Amniotic epithelial cell (primary cell): ENCODE results near the gene TEDC1.

Experiments used
- DNase-seq: peaks from one replicate; pipeline ENCODE4 v3.0.0-alpha.2; 2010; ENCODE audit warnings: low read depth

The TEDC1 gene

DNA sequence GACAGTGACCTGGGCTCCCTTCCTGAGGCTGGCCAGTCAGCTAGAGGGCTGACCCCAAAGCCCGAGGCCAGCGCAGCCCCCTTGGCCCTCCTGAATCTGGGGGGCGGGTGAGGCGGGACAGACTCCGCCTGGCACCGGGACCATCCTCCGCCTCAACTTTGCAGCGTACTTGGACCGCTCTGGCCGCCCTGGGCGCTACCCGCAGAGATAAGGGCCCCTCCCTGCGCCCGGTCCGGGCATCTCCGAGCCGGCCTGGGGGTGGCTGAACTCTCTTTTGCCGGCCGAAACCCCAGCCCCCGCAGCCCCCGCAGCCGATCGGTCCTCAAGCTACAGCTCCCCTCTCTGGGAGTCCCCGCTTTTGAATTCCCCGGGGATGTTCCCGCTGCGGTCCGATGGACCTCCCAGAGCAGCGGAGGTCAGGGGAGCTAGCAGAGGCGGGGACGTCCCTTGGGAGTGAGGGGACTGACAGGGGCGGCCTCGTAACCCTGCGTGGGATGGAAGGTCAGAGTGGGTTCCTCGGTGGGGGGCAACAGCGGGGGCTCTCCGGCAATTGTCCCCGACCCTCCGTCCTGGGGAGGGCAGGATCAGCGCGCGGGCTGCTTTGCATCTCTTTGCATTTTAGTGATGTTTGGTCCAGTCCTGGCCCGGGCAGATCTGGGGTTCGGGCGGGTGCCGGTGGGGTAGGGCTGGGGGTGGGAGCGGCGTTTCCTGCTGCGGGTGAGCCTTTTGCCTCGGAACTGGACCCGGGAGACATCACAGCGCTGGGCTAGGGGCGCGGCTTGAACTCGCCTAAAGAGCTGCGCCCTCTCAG lies 4.7 kb upstream of the TEDC1 start, which contains the start of gene CRIP1:
Gene CRIP1, plus strand, starts transcription at position 724 of the 811 bp plus-strand sequence. CDS start 374 bp downstream, outside the sequence.
- no peak for DNase-seq

DNA sequence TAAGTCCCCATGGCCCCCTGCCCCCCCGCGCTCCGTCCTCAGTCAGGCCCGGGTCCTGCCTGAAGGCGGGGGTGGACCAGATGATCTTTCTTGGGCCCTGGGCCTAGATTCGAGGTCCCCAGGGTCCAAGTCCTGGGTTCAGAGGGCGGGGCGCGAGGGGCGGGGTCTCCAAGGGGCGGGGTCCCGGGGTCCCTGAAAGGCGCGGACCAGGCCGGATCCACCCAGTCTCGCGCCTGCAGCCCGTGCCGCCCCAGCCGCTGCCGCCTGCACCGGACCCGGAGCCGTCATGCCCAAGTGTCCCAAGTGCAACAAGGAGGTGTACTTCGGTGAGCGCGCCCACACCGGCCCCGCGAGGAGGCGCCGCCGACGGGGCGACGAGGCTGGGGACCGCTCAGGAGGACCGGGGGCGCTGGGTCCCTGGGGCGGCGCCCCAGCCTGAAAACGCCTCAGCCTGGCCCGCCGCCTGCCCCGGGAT lies 4.0 kb upstream of the TEDC1 start:
- no peak for DNase-seq

DNA sequence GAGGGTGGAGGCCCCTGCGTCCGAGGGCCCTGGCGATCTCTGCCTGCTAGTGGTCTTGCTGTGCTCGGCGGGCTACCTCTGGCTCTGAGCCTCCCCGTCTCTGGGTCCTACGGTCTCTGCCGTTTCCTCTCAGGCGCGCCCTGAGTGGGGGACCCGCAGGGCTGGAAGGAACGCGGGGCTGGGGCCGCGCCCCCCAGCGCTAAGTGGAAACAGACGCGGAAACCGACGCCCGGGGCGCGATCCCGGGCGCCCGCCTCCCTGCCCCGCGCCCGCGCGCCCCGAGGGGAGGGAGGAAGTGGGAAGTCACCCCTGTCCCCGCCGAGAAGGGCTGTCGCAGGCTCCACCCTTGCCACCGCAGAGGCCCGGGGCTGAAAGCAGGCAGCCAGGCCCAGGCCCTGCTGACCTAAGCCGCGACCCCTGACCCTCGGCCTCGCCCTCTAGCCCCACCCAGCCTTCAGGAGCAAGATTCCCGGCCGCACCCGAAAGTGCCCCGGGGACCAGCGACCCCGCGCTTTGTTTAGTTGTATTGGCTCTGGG lies 3.5 kb upstream of the TEDC1 start:
- no peak for DNase-seq

DNA sequence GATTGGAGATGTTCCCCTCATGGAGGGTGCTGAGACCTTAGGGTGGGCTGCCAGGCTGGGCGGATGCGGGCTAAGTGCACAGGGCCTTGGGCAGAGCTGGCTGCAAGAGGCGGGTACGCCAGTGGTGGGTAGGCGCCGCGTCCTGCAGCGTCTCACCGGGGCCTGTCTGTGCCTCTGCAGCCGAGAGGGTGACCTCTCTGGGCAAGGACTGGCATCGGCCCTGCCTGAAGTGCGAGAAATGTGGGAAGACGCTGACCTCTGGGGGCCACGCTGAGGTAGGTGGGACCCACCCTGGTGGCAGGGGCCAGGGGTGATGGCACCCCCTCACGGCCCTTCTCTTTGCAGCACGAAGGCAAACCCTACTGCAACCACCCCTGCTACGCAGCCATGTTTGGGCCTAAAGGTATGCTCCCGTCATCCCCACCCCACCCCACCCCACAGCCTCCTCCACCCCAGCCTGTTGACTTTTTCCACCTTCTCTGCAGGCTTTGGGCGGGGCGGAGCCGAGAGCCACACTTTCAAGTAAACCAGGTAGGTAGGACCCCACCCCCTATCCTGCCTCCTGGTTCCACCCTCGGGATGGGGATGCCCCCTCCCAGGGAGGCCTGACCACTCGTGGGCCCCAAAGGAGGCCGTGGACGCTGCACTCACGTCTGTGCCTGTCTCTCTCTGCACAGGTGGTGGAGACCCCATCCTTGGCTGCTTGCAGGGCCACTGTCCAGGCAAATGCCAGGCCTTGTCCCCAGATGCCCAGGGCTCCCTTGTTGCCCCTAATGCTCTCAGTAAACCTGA lies 2.9 kb upstream of the TEDC1 start:
- no peak for DNase-seq

DNA sequence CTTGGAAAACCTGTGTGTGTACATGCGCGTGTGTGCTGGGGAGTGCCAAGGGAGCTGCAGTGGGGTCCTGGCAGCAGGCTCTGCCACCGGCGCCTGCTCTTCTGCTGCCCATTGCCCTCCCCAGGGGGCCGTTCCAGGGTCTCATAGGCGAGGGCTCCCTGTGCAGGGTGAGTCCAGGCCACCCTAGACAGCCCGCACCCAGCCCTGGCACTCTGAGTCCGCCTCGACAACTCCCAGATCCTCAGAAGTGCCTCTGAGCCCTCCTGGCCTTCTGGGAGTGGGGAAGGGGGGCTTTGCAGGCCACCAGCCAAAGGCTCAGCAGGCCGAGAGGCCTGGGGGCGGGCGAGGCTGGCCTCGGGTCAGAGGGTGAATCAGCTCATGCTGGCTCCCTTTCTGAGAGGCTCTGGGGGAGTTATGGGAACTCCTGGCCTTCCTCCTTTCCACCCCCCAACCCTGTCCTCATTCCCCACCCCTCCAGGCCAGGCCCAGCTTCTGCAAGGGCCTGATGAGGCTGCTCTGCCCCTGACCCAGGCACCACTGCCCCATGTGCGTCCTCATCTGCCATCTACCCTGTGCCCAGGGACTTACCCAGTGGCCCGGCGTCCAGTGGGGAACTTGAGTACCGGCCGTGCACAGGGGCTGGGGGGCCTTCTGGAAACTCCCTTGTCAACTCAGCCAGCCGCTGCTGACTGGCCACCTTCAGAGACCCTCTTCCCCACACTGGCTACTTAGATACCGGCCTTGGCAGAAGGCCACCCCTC lies 2.1 kb upstream of the TEDC1 start:
- no peak for DNase-seq

DNA sequence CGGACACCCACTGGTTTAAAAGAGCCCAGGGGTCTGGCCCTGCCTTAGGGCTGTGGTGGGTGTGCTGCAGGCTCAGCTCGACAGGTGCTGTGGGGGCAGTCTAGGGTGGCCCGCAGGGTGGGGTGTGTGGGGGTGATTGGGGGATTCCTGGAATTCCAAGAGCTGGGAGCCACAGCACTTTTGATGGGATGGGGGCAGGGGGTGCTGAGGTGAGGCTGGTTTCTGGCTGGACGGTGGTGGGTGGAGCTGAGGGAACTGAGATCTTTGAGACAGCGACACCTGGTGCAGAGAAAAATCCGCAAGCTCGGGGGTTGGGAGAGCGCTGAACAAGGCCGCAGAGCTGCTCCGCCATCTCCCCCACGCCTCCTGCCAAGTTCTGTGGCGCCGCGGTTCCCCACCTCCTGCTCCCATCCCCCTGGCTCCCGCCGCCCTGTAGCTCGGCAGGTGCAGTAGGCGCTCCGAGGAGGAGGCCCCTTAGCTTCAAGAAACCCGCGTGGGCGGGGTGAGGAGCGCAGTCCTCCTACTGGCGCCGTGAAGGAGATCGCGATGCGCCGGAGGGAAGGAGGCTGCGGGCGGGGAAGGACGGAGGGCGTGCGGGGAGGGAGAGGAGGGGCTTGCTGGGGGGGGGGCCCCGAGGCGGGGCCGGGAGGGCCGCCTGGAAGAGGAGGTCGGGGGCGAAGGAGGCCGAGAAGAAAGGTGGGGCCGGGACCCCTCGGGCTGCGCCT lies 1.3 kb upstream of the TEDC1 start:
- peak; percentile 79 for DNase-seq

DNA sequence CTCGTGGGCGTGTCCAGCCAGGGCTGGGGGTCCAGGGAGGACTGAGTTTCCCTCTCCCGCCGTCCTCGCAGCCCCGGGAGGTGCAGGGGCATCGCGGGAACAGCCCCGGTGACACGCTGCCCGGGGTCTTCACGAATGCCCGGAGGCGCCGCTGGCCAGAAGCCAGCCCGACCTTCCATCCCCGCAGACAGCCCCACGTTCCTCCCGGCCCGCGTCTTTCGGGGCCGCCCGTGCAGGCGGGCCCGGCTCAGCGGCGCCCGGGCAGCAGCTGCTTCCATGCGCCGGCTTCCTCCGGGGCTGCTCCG lies 827 bp upstream of the TEDC1 start:
- DNase-seq, result no peak

DNA sequence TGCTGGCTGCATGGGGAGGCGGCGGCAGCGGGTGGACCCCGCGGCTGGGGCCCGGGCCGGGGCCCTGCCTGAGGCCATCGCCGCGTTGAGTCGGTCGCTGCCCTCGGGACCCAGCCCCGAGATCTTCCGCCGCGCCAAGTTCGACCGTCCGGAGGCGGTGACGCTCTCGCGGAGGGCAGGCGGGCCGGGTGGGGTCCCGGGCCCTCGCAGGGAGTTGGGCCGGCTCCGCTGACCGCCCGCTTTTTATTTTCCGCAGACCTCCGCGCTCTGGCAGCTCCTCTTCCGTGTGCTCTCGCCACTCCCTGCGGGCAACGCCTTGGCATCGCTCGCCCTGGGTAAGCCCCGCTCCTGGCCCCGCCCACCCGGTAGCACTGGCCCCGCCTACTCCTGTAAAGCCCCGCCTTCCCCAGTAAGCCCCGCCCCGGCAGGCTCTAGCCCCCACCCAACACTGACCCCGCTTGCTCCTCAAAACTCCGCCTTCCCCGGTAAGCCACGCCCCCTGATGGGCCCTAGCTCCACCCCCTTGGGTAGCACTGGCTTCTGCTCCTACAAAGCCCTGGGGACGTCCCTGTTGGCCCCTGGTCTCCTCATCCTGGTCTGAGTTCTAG lies 424 bp downstream of the TEDC1 start:
- peak; percentile 14 for DNase-seq

DNA sequence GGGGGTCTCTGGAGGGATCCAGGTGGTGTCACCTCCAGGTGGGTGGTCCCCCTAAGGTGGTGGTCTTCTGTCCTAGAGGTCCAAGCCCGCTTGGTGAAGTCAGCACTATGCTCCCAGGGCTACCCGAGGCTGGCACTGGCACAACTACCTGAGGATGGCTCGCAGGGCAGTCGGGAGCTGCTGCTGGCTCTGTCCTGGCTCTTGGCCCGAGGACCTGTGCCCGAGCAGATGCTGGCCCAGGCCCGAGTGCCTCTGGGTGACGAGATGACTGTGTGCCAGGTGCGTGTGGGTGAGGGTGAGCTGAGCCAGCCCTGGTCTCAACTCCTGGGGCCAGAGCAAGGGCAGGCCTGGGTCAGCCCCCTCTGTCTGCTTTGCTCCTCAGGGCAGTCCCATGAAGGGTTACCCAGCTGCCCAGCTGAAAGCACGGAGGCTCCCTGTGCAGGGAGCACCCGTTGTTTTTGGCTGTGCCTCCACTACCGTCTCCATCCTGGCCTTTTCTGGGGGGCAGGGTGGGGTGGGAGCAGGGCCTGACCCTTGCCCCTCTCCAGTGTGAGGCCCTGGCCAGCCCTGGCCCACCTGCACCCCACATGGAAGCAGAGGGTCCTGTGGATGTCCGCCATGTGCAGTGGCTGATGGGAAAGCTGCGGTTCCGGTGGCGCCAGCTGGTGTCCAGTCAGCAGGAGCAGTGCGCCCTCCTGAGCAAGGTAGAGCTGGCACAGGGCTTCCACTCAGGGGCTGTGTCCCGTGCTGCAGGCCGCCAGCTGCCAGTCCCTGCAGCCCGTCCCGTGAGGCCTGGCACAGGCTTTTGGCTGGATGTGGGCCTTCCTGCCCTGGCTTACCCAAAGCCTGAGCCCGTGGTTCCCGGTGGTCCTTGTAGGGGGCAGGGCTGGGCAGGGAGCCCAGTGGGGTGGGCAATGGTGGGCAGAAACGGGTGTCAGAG lies 1.3 kb downstream of the TEDC1 start:
- DNase-seq, result no peak

DNA sequence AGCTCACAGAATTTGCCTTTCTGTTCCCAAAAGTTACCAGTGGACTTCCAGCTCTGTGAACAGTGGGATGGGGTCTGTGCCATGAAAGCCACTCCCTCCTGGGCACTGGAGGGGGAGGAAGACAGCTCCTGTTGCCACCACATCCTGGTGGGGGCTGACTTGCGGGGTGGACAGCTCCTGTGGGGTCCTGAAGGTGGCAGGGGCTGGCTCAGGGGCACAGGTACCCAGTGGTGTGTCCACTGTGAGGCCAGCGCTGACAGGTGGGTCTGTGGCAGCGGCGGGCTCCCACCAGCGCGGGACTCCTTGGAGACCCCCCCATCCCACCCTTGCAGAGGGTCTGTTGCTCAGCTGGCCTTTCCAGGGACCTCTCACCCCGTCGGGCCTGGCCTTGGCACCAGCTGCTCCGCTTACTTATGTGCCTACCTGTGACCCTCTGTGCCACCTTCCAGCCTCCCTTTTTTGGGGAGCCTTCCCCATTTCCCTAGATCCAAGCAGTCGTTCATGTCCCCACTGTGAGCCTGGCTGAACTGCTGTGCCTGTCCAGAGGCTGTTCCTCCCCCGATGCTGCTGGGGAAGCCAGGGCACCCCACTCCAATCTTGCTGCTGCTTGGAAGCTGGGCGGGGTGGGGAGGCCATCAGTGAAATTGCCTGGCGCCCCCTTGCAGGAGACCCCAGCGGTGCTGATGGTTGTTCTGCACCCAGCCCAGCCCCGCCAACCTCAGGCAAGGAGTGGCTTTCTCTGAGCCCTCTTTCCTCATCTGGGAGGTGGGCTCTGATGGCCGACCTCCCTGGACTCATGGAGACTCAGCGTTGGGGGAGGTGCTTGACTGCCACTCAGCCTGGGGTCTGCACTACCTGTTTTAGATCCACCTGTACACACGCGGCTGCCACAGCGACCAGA lies 2.2 kb downstream of the TEDC1 start:
- no peak for DNase-seq

DNA sequence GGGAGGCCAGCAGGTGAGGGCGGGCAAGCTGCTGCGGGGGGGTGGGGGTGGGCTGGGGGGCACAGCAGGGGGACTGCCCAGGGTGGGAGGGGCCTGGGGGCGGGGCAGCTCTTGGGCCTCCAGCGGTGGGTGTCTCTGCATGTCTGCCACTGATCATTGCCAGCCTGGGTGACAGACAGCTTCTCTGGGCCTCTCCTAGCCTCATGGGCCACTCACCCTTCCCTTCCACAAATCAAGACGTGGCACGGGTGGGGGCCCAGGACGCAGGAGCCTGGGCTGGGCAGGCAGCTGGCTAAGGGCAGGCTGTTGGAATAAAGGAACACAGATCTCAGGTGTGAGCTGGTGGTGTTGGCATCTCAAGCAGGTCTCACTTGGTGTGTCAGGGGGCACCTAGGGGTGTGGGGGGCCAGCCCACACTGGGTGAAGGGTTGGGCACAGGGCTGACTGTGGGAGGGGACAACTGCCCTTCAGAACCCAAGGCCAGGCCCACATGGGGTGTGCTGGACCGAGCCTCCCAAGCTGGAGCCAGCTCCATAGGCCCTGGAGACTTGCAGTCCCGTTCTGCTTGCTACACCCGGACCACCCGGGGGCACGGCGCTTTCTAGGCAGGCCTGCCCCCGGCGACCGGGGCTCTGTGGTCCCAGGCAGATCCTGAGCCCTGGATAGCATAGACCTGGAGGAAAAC lies 3.0 kb downstream of the TEDC1 start:
- DNase-seq, result no peak

DNA sequence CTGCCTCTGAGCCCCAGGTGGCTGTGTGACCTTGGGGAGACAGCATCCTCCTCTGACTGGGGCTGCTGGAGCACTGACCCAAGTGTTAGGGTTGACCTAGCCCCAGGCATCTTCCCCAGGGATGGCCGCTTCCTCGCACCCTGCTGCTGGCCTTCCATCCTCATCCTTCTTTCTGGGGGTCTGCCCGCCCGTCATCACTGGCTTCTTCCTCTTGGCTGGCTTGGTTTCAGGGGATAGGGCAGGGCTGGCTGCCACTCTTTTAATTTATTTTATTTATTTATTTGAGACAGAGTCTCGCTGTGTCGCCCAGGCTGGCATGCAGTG lies 3.5 kb downstream of the TEDC1 start:
- DNase-seq, result no peak

DNA sequence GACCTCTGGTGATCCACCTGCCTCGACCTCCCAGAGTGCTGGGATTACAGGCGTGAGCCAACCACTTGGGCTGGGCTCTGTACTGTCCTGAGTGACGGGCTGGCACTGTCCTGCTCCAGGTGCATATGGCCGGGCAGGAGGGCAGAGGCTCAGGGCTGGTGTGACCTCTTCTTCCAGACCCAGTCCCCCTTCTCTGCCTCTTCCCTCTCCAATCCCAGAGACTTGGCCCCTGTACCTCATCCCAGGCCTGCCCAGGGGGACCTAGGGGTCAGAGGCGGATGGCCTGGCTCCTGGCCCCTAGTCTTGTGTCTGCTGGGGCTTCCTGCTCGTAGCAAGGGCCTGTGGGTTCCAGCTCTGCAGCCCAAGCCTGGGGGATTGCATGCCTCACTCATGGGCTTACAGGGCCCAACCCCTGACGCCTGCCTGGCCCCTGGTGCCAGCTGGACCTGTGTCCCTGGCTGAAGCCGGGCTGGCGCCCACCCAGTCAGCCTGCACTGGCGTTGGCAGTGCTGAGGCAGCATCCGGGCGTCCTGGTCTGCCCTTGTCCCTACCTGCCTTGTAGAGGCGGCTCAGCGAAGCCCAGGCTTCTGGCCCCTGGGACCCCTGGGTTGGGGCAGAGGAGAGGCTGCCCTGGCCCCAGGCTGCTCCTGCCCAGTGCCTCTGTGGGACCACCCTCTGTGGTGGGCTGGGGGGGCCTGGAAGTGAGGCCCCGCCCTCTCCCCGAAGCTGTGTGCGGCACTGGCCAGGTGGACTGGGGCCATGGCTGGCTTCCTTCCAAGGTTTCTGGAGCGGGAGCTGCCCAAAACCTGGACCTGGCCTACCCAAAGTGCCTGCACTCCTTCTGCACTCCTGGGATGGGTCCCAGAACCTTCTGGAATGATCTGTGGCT lies 4.3 kb downstream of the TEDC1 start:
- no peak for DNase-seq

DNA sequence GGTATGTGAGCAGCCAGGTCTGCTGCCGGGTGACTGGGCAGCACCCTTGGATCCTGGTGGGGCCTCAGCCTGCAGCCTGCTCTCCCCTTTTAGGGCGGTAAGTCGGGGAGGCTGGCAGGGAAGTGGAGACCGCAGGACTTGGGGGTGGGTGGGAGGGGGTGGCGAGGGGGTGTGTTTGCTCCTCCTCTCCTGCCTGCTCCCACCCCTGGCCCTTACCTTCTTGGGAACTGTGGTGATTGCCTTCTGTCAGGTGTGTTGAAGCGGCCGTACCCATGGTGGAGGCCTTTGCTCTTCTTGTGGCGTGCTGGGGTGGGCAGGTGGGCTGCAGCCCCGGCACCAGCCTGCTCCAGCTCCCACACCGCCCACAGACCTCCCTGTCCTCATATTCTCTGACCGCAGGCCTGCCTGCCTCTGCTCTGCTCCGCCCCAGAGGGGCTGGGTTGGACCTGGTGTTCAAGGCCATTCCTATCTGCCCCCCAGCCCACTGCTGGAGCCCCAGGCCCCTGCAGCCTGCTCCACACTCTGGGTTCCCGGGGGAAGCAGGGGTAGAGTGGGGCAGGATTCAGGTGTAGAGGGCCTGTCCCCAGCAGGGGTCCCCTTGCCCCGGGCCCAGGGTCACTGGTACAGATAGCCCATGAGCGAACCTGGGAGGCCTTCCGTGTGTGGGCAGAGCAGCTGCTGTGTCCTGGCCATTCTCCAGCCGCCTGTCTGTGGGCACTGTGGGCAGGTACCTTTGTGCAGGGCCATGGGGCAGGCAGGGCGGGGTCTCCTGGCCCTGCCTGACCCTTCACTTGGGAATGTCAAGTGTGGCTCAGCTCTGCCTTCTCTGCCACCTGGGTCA lies 5.2 kb downstream of the TEDC1 start:
- DNase-seq, result no peak

DNA sequence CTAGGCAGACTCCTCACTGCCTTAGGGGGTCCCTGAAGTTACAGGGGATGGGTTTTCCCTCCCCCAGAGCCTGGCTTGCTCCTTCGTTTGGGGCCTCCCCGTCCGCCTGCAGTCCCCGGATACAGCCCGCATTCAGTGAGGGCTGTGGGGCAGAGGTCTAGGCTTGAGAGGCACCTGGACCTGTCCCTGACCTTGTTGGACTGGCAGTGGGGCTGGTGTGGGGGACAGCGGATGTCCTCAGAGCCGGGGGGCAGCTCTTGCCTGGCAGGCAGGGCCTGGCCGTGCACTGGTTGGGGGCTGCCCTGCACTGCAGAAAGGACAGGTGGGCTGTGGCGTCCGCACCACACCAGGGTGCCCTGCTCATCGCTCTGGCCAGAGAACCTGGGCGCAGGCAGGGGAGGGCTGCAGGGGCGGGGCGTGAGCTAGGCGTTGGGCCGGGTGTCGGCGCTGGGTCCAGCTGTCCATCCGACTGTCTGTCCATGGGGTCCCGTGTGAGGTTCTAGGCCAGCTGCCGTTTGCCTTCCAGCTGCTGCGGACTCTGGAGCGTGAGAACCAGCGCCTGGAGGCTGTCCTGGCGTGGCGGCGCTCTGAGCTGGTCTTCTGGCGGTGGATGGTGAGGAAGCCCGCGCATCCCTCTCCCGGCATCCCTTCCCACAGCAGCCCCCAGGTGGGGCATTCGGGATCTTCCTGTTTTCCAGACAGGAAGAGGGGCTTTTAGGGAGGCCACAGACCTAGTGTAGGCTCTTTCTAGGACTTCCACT lies 6.0 kb downstream of the TEDC1 start:
- no peak for DNase-seq
